Right lobe of liver (tissue), 4 donors: Measurements from ENCODE around the gene EXT2.

Experiments used
- CTCF ChIP-seq, 4 donors: fragments of 200-600 bp in 3 of 4; fragments of 450-650 bp in 1 of 4; IDR thresholded peaks; one replicate each; pipeline versions ENCODE4 v1.5.1 to v1.8.0; 2016 to 2022; ENCODE audit warnings: antibody characterized with exemption in 4 of 4, mild to moderate bottlenecking in 2 of 4
- POLR2A ChIP-seq: fragments of 450-650 bp; IDR thresholded peaks from one replicate; pipeline ENCODE4 v1.6.1; 2017; ENCODE audit warnings: antibody characterized with exemption, mild to moderate bottlenecking
- donor health status: DM: no; HTN: no; CAD: no.
- donor health status: DM: no; HTN: no; CAD: no.
- donor health status: DM: no; HTN: yes; CAD: no.

- TF ChIP-seq CTCF (IDR thresholded peaks at IDR 0.05), result no peak
- no peak for TF ChIP-seq POLR2A
Measured at GRCh38 chr11:44078794-44079193, 16.7 kb upstream of the EXT2 start.
